Left renal pelvis (tissue), 4 donors: ENCODE measurements around the gene SCN8A. TPM values are rescaled to one million over a fixed set of nuclear protein-coding genes. Genes with fewer than 3 reads are reported as not detected.
"Not testable (repeated sequence)": the region's sequence is repeated elsewhere in the genome, so short reads cannot be mapped to it uniquely, and the experiment has no call there.

ENCODE experiments used
- DNase-seq, 4 donors: peaks; one replicate each; pipeline ENCODE4 v3.0.0-alpha.2; 2013; ENCODE audit warnings: low read depth in 4 of 4, low spot score in 3 of 4
- polyA plus RNA-seq, 4 donors: library from polyadenylated mRNA; unstranded; fragments of 120-200 nt; gene quantifications; one replicate each; pipeline ENCODE4 v1.2.1, GENCODE V29; 2013; ENCODE audit not compliant: insufficient read length in 4 of 4

The SCN8A gene
- polyA plus RNA-seq, 4 donors: 1.6 to 2.9 (median 2.4) TPM

- DNase-seq: no peak
These were observed 30.3 kb downstream of the SCN8A start for GRCh38 chr12:51621156-51621922.

- no peak for DNase-seq
These were observed 31.5 kb downstream of the SCN8A start for GRCh38 chr12:51622564-51622963.

DNA sequence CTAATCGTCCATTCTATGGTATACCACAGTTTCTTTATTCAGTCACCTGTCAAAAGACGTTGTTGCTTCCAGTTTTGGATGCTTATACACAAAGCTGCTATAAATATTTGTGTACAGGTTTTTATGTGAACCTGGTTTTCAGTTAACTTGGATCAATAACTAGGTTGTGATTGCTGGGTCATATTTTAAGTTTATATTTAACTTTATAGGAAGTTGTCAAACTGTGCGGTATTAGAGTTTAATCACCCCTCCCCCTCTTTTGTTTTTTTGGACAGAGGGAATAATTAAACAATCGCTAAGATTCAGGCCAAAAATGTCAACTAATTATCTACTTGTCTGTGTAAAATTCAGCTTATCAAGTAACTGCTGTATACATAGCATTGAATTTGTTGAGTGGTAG lies 34.3 kb downstream of the SCN8A start:
- no peak for DNase-seq

GRCh38 chr12:51626115-51626514 lies 35.1 kb downstream of the SCN8A start:
- DNase-seq: no peak

DNA sequence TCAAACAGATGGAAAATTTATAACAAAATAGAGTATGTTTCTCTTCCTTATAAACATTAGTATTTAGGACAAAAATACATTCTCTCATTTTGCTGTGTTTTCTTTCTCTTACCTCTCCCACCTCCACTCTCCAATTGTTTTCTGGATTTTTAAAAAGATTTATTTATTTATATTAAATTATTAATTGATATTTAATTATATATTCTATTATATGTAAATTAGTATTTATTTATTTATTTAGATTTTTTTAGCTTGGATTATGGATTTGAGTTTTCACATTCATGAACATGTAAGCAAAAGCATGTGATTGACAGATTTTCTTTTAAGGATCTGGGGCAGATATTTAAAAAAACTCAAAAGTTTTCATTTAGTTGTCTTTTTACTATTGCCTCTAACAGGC lies 35.6 kb downstream of the SCN8A start:
- DNase-seq: no peak

DNA sequence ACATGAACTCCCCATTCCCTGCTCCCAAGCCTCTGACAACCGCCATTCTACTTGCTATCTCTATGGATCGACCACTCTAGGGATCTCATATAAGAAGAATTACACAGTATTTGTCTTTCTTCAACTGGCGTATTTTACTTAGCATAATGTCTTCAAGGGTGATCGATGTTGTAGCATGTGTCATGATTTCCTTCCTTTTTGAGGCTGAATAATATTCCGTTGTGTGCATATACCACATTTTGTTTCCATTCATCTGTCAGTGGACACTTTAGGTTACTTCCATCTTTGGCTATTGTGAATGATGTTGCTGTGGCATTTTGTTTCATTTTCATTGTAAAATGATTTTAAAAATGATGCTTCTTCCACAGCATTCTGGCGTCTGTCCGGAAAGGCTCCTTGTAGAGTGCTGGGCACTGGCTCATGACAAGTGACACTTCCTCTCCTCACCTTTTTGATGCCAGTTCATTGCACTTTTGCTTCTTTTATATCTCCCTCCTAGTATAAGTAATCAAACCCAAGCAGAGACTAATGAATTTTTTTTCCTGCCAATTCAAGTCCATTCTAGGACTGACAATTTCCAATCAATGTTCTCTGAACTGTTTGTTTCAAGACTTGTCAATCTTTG lies 39.3 kb downstream of the SCN8A start:
- DNase-seq: no peak

DNA sequence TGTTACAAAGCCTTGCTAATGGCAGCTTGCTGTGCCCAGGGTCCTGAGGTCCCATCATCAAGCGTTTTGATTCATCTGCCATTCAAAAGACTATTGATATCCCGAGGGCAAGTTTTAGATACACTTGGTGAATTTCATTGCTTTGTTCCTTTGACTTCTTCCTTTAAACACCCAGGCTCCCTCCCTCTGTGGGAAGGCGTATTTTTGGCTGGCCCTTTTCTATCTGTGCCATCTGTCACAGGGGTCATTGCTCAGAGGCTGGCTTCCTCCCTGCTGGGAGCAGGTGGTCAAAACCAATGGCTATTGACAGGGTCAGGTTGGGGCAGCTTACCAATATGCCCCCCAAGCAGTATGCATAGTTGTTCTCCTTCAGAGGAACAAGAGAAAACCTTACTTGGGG lies 40.0 kb downstream of the SCN8A start:
- no peak for DNase-seq

- DNase-seq: no peak
These were observed 40.6 kb downstream of the SCN8A start for GRCh38 chr12:51631591-51631990.

GRCh38 chr12:51632623-51633022 lies 41.6 kb downstream of the SCN8A start:
- no peak for DNase-seq

DNA sequence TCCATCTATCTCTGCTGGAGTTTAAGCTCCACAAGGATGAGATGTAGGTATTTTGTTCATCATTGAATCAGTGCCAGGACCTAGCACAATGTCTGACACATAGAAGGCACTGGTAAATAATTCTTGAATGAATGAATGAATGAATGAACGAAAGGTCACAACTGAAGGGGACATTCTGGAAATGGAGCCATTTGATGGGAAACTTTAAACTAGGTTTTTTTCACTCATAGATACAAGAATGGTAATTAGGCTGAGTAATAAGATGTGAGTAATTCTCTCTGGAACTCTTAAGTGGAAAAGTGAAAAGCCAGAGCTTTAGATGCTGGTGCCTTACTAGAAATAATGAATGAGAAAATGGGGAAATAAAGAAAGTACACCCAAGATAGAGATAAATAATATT lies 44.3 kb downstream of the SCN8A start:
- no peak for DNase-seq

GRCh38 chr12:51636581-51636980 lies 45.5 kb downstream of the SCN8A start:
- DNase-seq: no peak

DNA sequence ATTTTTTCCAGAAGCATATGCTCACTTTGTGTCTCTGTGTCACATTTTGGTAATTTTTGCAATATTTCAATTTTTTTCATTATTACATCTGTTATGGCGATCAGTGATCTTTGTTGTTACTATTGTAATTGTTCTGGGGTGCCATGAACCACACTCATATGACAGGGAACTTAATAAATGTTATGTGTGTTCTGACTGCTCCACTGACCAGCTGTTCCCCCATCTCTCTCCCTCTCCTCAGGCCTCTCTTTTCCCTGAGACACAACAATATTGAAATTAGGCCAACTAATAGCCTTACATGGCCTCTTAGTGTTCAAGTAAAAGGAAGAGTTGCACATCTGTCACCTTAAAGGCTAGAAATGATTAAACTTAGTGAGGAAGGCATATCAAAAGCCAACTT lies 46.0 kb downstream of the SCN8A start:
- DNase-seq: no peak

GRCh38 chr12:51639361-51639760 lies 48.3 kb downstream of the SCN8A start:
- no peak for DNase-seq

DNA sequence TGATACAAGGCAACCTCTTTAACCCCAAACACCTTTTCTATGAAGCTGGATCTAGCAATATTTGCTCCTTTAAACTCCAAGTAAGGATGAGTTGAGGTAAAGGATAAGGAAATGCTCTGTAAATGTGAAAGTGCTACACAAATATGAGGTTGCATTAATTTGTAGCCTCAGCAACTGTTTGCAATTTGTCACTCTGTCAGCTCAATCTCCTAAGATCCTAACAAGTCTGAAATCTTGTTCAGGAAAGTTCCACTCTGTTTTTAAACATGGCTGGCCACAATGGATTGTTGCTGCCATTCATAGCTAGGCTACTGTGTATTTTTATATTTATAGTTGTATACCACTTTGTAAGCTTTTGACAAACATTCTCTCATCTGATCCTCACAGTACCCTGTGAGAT lies 51.3 kb downstream of the SCN8A start:
- no peak for DNase-seq

DNA sequence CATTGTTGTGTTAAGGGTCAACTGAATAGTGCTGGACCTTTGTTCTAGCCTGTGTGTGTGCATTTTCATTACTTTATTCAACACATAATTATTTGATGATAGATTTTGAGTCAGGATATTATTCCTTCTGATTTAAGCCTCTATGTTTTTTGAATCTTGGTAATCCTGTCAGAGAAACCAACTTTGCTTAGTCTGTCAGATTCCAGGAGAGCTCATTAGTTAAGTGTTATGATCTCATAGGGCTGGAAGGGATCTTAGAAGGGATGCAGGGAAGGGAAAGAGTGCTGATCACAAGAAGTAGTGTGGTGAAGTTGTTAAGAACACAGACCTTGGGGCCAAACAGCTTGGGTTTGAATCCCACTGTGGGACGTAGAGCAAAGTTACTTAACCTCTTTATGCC lies 52.9 kb downstream of the SCN8A start:
- DNase-seq: no peak

- DNase-seq: not testable (repeated sequence)
These were observed 53.7 kb downstream of the SCN8A start for GRCh38 chr12:51644691-51645090.

- no peak for DNase-seq
These were observed 54.9 kb downstream of the SCN8A start for GRCh38 chr12:51645961-51646360.

DNA sequence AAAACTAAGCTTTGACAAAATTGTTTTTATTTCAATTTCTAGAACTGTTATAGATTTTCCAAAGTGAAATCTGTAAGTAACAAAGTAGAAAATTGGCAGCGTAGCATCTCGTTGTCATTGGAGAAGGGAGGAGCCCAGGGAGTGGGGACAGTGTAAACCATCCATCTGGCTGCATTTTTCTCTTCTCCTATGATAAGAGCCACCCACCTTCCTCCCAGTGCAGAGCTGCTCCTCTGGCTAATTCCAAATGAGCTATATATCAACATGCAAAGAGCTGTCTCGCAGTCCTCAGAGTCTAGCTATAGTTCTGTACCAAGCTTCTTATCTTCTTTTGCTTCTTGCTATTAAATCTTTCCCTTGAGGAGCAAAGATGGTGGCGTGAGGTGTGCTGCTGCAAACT lies 56.6 kb downstream of the SCN8A start:
- no peak for DNase-seq

- DNase-seq: no peak
These were observed 62.4 kb downstream of the SCN8A start for GRCh38 chr12:51653431-51653830.

- DNase-seq: no peak
These were observed 70.2 kb downstream of the SCN8A start for GRCh38 chr12:51661199-51661598.

GRCh38 chr12:51661836-51662235 lies 70.8 kb downstream of the SCN8A start:
- no peak for DNase-seq

DNA sequence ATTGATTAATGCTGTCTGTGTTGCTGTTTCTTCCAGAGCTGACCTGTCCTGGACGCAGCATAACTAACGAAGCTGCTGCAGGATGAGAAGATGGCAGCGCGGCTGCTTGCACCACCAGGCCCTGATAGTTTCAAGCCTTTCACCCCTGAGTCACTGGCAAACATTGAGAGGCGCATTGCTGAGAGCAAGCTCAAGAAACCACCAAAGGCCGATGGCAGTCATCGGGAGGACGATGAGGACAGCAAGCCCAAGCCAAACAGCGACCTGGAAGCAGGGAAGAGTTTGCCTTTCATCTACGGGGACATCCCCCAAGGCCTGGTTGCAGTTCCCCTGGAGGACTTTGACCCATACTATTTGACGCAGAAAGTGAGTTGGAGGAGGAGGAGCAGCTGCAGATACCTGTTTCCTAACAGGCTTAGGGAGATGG lies 71.7 kb downstream of the SCN8A start:
- DNase-seq: no peak
